GM10266 (cell line): ENCODE measurements around the gene EPS15.
A peak's percentile ranks its signal among the peaks of the same experiment; 100 is the strongest.
"Not testable (repeated sequence)": the region's sequence is repeated elsewhere in the genome, so short reads cannot be mapped to it uniquely, and the experiment has no call there.

Source experiments
- DNase-seq: peaks from one replicate; pipeline ENCODE4 v3.0.0; 2012; ENCODE audit errors: extremely low spot score
- TF ChIP-seq, protein P1 (sequence below): IDR thresholded peaks from 2 replicates; pipeline ENCODE4 v1.5.1; 2012; ENCODE audit warnings: mild to moderate bottlenecking, low read depth; ENCODE audit not compliant: control insufficient read depth, insufficient read depth; ENCODE audit errors: missing control alignments

EPS15 gene

DNA sequence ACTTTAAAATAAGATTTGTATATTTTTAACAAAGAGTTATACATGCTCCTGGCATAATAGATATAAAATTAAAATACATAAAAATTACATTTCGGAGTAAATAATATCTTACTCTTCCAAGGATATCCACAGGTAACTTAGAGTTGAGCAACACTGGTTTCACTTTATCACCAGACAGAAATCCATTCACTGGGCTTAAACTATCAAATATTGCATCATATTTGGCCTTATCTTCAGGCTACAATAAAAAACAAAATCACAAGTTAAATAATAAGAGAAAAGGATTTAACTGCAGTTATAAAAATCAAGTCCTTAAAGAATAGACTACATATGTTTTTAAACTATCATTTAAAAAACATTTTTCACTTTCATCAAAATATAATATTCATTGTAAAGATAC, 55.5 kb downstream of the EPS15 start:
- TF ChIP-seq, protein P1, sequence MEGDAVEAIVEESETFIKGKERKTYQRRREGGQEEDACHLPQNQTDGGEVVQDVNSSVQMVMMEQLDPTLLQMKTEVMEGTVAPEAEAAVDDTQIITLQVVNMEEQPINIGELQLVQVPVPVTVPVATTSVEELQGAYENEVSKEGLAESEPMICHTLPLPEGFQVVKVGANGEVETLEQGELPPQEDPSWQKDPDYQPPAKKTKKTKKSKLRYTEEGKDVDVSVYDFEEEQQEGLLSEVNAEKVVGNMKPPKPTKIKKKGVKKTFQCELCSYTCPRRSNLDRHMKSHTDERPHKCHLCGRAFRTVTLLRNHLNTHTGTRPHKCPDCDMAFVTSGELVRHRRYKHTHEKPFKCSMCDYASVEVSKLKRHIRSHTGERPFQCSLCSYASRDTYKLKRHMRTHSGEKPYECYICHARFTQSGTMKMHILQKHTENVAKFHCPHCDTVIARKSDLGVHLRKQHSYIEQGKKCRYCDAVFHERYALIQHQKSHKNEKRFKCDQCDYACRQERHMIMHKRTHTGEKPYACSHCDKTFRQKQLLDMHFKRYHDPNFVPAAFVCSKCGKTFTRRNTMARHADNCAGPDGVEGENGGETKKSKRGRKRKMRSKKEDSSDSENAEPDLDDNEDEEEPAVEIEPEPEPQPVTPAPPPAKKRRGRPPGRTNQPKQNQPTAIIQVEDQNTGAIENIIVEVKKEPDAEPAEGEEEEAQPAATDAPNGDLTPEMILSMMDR: no peak
- no peak for DNase-seq

DNA sequence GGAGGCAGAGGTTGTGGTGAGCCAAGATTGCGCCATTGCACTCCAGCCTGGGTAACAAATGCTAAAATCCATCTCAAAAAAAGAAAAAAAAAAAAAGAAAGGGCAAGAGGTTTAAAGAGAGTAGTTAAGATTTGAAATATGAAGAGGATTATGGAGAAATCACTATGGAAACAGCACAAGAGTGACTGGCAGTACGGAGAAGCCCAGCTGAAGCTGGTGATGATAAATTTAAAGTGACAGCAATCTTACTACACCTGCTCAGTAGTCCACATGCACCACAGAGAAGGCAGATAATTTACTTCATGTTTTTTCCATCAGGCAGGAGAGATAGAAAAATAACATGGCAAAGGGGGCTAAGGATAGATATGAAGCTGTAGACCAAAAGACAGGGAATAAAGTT, 56.8 kb downstream of the EPS15 start:
- not testable (repeated sequence) for DNase-seq

DNA sequence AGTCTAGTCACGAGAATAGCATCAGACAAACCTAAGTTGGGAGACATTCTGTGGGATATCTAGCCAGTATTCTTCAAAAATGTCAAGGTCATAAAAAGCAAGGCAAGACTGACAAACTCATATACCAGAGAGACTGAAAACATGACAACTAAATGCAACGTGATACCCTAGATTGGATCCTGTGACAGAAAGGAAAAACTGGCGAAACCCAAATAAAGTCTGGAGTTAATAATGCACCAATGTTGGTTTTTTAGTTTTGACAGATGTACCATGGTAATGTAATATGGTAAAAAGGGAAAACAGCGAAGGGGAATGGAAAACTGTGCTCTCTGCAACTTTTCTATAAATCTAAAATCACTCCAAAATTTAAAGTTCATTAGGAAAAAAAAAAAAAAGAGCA, 64.5 kb downstream of the EPS15 start:
- TF ChIP-seq, protein P1: no peak
- no peak for DNase-seq

DNA sequence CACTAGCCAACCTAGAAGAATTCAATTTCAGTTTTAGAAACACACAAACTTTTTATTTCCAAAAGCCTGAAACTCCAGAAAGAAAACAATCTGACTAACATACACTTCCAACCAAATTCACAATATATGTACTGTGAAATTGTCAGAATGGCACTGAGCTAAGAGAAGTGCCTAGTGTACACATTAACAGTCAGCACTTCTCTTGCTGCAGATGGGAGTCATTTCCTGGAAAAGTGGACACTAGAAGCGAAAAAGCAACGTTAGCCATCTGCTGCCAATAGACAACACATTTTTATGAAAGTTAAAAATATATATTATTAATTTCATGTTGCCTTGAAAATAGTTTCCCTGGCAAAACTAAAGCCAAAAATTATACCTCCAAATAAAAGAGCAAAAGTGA, 66.1 kb downstream of the EPS15 start:
- no peak for DNase-seq
- TF ChIP-seq, protein P1: no peak

DNA sequence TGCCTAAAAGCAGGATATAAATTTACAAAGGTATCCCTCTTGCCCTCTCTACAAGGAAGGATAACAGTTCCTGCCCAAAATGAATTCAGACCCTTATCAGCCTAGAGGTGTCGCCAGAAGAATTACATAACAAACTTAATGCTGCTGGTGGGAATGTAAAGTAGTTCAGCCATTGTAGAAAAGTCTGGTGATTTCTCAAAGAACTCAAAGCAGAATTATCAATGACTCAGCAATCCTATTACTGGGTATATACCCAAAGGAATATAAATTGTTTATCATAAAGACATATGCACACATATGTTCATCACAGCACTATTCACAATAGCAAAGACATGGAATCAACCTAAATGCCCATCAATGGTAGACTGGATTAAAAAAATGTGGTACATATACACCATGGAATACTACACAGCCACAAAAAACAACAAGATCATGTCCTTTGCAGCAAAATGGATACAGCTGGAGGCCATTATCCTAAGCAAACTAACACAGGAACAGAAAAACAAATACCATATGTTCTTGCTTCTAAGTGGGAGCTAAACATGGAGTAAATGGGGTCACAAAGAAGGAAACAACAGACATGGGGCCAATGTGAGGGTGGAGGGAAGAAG, 70.1 kb downstream of the EPS15 start:
- not testable (repeated sequence) for DNase-seq

DNA sequence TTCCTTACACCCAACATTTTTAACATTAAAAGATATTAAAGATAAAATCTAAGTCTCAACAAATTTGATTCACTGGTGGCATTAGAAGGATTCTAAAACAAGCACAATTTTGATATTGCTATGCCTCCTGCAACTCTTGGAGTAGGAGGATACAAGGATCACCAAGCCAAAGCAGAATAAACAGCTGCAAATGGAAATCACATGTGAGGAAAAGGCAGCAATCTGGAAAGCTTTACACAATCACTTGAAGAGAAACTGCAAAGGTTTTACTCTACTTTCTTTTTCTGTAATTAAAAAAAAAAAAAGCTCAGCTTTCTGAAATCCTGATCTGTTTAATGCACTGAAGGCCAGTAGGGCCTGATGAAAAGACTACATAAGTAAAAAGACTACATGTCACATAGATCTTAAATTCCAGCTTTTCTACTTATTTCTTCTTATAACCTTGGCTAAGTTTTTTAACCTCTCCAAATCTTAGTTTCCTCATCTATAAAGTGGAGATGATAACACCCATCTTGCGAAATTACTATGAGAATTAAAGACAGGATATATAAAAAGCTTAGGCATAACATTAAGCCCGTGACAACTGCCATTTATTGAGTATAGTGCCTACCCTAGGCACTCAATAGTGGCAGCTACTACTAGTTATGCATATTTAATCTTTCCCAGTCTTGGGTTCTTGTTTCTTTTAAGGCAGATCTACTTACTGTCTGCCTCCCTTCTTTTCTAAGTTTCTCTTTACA, 73.5 kb downstream of the EPS15 start:
- DNase-seq: no peak

DNA sequence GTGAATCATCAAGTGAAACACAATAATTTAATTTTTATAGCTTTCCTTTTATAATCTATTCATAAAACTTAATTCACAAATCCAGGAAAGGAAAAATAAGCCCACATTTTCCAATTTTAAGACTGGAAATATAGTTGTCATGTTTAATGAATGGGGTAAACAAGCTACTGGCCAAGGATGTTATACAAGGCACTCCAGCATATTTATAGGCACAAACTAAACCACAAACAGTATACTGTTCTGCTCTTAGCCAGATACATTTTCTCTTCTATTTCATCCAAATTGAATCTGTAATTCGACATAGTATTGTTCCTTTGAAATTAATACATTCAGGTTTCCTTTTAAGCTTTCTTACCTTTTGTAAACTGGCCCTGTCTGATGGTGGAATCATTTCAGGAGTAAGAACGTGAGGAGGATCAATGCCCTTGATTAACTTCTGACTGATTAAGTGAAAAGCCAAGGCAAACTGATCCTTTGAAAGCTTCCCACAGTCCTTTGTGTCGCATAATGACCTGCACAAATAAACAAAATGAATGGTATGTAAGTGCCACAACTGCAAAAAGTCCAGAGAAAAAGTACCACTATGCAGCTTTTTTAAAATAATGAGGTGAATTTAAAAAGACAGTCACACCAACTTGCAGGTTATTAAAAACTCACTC, 74.4 kb downstream of the EPS15 start:
- no peak for DNase-seq
- TF ChIP-seq, protein P1: no peak

More for the DNA sequence above, 73.5 kb downstream of the EPS15 start:
- TF ChIP-seq, protein P1: no peak

DNA sequence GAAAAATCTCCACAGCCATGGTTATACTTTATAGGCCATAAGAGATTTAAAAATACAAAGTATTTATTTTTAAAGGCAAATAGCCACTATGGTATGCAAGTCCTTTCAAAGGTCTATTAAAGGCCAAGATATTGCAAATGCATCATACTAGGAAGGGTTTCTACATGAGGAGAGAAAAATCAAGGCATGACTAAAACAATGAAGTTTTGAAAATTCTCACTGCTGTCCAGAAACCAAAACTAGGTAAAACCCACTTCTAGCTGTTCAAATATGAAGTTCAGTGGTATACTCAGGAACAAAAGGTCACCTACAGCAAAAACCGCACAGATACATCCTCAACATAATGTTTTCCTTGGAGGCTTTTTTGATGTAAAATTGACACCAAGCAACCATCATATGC, 75.0 kb downstream of the EPS15 start:
- DNase-seq: peak; percentile 4
- TF ChIP-seq, protein P1: no peak
